GM23248 (cell line): ENCODE results near the gene HOXB6. TPM values are rescaled to one million over a fixed set of nuclear protein-coding genes. Genes with fewer than 3 reads are reported as not detected.
A peak's percentile ranks its signal among the peaks of the same experiment; 100 is the strongest.

Source experiments
- DNase-seq: peaks from one replicate; pipeline ENCODE4 v3.0.0-alpha.2; 2015
- H2AFZ ChIP-seq: fragments of 200-600 bp; sonication (generic); 2 replicates; pipeline ENCODE4 v1.6.1; 2016; ENCODE audit warnings: antibody characterized with exemption
- H3F3A ChIP-seq: fragments of 200-600 bp; sonication (generic); 2 replicates; pipeline ENCODE4 v1.6.1; 2016; ENCODE audit warnings: mild to moderate bottlenecking, antibody characterized with exemption, mixed run types; ENCODE audit not compliant: insufficient read depth
- H3K27ac ChIP-seq: fragments of 200-600 bp; sonication (generic); 2 replicates; pipeline ENCODE4 v1.5.1; 2016; ENCODE audit warnings: mild to moderate bottlenecking
- H3K27me3 ChIP-seq: fragments of 200-600 bp; sonication (generic); replicated peaks from 2 replicates; pipeline ENCODE4 v1.6.1; 2016; ENCODE audit warnings: mild to moderate bottlenecking; ENCODE audit not compliant: insufficient read depth
- H3K36me3 ChIP-seq: fragments of 200-600 bp; sonication (generic); 2 replicates; pipeline ENCODE4 v1.6.1; 2016; ENCODE audit warnings: low read depth, mild to moderate bottlenecking
- H3K4me1 ChIP-seq: fragments of 200-600 bp; sonication (generic); 2 replicates; pipeline ENCODE4 v1.6.1; 2016; ENCODE audit warnings: mild to moderate bottlenecking; ENCODE audit not compliant: insufficient read depth
- H3K4me2 ChIP-seq: fragments of 200-600 bp; sonication (generic); one replicate; pipeline ENCODE4 v1.6.1; 2016; ENCODE audit warnings: mild to moderate bottlenecking; ENCODE audit not compliant: unreplicated experiment
- H3K4me3 ChIP-seq: fragments of 200-600 bp; sonication (generic); 2 replicates; pipeline ENCODE4 v1.5.1; 2016; ENCODE audit warnings: mild to moderate bottlenecking
- H3K79me2 ChIP-seq: fragments of 200-600 bp; sonication (generic); 2 replicates; pipeline ENCODE4 v1.6.1; 2016; ENCODE audit warnings: mild to moderate bottlenecking; ENCODE audit not compliant: insufficient read depth
- H3K9ac ChIP-seq: fragments of 200-600 bp; sonication (generic); 2 replicates; pipeline ENCODE4 v1.6.1; 2016; ENCODE audit warnings: mild to moderate bottlenecking
- H3K9me2 ChIP-seq: fragments of 200-600 bp; sonication (generic); 2 replicates; pipeline ENCODE4 v1.6.1; 2016; ENCODE audit warnings: mixed run types, mild to moderate bottlenecking, moderate library complexity; ENCODE audit not compliant: insufficient read depth
- H3K9me3 ChIP-seq: fragments of 200-600 bp; sonication (generic); one replicate; pipeline ENCODE4 v1.6.1; 2017; ENCODE audit warnings: low read depth
- H4K20me1 ChIP-seq: fragments of 200-600 bp; sonication (generic); 2 replicates; pipeline ENCODE4 v1.6.0; 2016; ENCODE audit not compliant: insufficient read depth
- EZH2 ChIP-seq: fragments of 200-600 bp; sonication (generic); IDR thresholded peaks from 2 replicates; pipeline ENCODE4 v1.6.1; 2018; ENCODE audit warnings: antibody characterized with exemption, mild to moderate bottlenecking; ENCODE audit not compliant: insufficient read depth, poor library complexity, severe bottlenecking
- EZH2phosphoT487 ChIP-seq: fragments of 200-600 bp; sonication (generic); IDR thresholded peaks from 2 replicates; pipeline ENCODE4 v1.6.1; 2018; ENCODE audit warnings: antibody characterized with exemption, moderate library complexity, mild to moderate bottlenecking, low read depth; ENCODE audit not compliant: insufficient read depth
- WGBS, 2 experiments: methylation state at CpG; one replicate each; pipeline ENCODE4 v1.1.6; 2015 to 2017; ENCODE audit warnings: low lambda C conversion rate in 2 of 2, low coverage in 1 of 2; ENCODE audit errors: missing lambda C conversion rate in 2 of 2; 5-methylcytosine and 5-hydroxymethylcytosine counted together
- in situ Hi-C: fragments of 300-500 bp; cut with MboI; formaldehyde crosslinking; loops from 2 replicates; pipeline ENCODE4 v1.15.0; 2020
- polyA plus RNA-seq: library from polyadenylated mRNA; unstranded; fragments of >200 nt; fragmentation: Nextera tagmentation; extraction: Ambion mirVana; gene quantifications from 2 replicates; pipeline ENCODE4 v1.2.1, GENCODE V29; 2016
- total RNA-seq: library from RNA; depleted of rRNA; stranded (reverse); fragments of >200 nt; shearing (Covaris generic); gene quantifications from 2 replicates; pipeline ENCODE4 v1.2.3, GENCODE V29; 2014

Gene HOXB6
- total and polyA plus RNA-seq, 2 experiments from 2014 or later: 6.2 to 7.5 TPM

DNA sequence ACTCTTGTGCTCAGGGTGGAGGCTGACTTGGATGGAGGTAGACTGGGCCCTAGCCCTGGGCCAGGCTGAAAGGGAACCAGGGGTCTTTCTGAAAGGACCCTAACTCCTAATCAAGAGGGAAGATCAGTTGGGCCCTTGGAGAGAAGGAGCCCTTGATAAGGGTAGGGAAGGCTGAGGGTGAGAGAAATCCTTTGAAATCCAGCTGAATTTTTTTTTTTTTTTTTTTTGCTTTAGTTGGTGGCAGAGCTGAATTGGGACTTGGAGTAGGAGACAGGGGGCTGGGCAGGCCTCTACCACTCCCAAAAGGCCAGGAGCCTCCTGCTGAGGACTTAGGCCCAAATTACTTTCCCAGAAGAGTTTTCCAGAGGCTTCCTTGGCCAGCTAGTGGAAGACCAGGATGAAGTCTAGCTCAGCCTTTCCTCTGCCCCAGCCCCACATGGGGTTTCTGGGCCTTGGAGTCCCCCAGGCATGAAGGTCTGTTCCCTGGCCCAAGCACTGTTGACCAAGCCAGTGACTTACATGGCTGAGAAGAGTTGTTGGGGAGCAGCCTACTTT lies 14.1 kb downstream of the HOXB6 start:
- H3K4me2 ChIP-seq: no peak overlapping the region

DNA sequence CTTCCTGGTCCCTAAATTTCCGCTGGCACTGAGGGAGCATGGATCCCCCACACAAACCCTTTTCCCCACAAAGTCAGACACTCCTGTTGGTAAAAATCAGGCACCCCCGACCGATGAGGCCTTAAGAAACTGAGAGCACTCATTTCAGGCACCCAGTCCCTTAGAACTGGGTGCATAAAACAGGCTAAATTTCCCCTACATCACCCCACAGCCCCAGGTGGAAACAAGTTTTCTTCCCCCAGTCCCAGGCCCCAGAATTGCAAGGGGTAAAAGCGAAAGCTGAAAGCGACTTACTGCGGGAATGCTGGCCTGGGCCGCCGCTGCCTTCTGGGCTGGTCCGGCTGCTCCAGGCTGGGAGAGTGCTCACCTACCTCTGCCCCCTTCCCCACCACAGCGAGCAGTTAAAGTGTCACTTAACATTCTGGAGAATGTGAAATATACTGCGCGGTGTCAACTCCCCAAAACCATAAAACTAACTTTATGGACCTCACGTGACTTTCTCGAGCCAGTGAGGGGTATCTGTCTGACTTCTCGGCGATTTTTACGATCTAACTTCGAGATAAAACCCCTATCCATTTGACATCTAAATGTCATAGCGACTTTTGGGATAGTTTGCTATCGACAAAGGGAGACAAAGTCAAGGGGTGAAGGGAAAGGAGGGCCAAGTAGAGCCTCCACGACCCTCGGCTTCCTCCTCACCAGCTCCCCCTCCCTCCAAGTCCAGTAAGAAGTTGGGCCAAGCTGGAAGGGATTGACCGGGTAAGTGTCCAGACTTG lies 14.8 kb downstream of the HOXB6 start, which contains the start of gene HOXB3:
Gene HOXB3, minus strand, starts transcription at position 411 of the 776 bp plus-strand sequence. CDS start 37,767 bp downstream, outside the sequence.
- Histone ChIP-seq H3K79me2 (peaks cover 4% of the 10 kb centered on the region; the same call in 1 of the 2 replicates), H3K9me3 (no peaks in the 10 kb centered on the region), H3K36me3 (no peaks in the 10 kb centered on the region), H3K4me2 (no peak within 1 kb of the TSS), H3K9me2 (no peaks in the 10 kb centered on the region), H3K4me1 (peaks cover 8% of the 10 kb centered on the region; the same call in 1 of the 2 replicates), H3K9ac (no peak within 1 kb of the TSS), H3F3A (0 out of 2 replicates have a peak, but pooled peaks cover 8% of the 10 kb centered on the region), H2AFZ (no peak within 1 kb of the TSS), H4K20me1 (no peaks in the 10 kb centered on the region), H3K4me3 (no peak within 1 kb of the TSS), H3K27ac (no peak within 1 kb of the TSS), H3K27me3 (no peaks in the 10 kb centered on the region)
- no peak for DNase-seq
- TF ChIP-seq EZH2: no peak
- no peak for TF ChIP-seq EZH2phosphoT487
- in situ Hi-C loops: no loop called here
- 88 to 91% methylated on average over 23 of the region's 23 CpGs for WGBS, 2 experiments

More for the DNA sequence above, 14.1 kb downstream of the HOXB6 start:
- peaks cover 4% of the 10 kb centered on the region; the same call in 1 of the 2 replicates for H3K79me2 ChIP-seq
- 0 out of 2 replicates have a peak, but pooled peaks cover 6% of the 10 kb centered on the region for H3F3A ChIP-seq
- no peaks in the 10 kb centered on the region for H3K9me3 ChIP-seq
- peaks cover 8% of the 10 kb centered on the region; the same call in 1 of the 2 replicates for H3K4me1 ChIP-seq
- no peak overlapping the region for H3K4me3 ChIP-seq
- H2AFZ ChIP-seq: no peak overlapping the region
- no peaks in the 10 kb centered on the region for H4K20me1 ChIP-seq
- H3K9me2 ChIP-seq: no peaks in the 10 kb centered on the region
- no peak for DNase-seq
- H3K27ac ChIP-seq: no peak overlapping the region
- TF ChIP-seq EZH2phosphoT487 (no peak), EZH2 (no peak)
- no peak overlapping the region for H3K9ac ChIP-seq
- H3K27me3 ChIP-seq: no peaks in the 10 kb centered on the region
- in situ Hi-C loops: no loop called here
- H3K36me3 ChIP-seq: no peaks in the 10 kb centered on the region

DNA sequence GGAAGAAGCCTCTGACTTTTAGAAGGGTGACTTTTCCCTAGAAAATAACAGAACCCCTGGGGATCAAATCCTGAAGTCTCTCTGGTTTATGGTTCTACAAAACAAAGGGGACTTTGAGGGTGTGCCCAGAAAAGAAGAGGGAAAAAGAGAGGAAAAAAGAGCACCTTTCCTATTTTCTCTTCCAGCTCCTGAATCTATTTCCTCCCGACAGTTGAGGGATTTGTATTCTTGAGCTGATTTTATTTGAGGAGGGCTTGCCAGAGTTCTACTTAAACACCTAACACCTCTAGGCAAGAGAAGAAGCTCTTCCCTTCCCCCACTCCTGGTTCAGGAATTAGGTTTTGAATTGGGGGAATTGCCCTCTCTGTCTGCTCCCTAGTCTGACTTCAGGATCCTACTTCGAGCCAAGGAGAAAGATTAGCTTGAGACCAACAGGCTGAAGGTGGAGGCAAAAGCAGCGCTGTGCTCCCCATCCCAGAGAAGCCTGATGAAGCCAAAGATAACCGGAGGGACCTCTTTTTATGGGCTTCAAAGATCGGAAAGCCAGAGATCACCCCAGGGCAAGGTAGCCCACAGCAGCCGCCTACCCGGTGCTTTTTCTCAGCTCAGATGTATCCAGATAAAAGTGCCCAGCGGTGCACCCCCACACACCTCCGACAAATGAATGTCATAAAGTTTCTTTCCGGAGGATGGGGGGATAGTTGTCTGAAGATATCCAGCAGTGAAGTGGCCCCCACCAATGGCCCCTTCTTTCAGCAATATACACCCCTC lies 15.5 kb downstream of the HOXB6 start:
- no peaks in the 10 kb centered on the region for H3K27me3 ChIP-seq
- H3F3A ChIP-seq: peaks cover 11% of the 10 kb centered on the region; the same call in 1 of the 2 replicates
- H3K4me2 ChIP-seq: no peak overlapping the region

DNA sequence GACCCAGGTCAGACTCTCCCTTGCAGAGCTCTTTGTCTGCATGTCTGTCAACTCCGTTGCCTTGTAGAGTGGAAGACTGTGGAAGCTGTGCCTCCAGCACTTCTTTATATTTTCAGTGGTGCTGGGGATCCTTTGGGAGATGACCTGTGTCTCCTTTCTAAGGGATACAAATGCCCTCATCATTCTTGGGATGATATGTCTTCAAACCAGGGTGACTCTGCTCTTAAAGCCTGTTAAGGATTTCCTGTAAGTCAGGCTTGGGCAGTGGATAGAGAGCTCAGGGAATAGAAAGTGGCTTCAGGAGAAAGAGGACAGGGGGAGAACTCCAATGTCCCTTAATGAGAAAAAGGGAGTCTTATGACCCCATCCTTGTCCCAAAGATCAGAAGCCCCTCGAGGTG lies 16.3 kb downstream of the HOXB6 start:
- no peak for TF ChIP-seq EZH2
- TF ChIP-seq EZH2phosphoT487: no peak
- Histone ChIP-seq H3K9me2 (no peaks in the 10 kb centered on the region), H3K4me3 (no peak overlapping the region), H3K27me3 (no peaks in the 10 kb centered on the region), H2AFZ (no peak overlapping the region), H3K79me2 (peaks cover 8% of the 10 kb centered on the region), H4K20me1 (no peaks in the 10 kb centered on the region), H3F3A (peaks cover 18% of the 10 kb centered on the region; the same call in 1 of the 2 replicates), H3K9ac (no peak overlapping the region), H3K9me3 (no peaks in the 10 kb centered on the region), H3K4me1 (peaks cover 15% of the 10 kb centered on the region), H3K36me3 (no peaks in the 10 kb centered on the region), H3K27ac (no peak overlapping the region), H3K4me2 (no peak overlapping the region)
- peak; percentile 28 for DNase-seq
- WGBS, 2 experiments: 71 to 74% methylated on average over 2 of the region's 2 CpGs
- in situ Hi-C loops: no loop called here

More for the DNA sequence above, 15.5 kb downstream of the HOXB6 start:
- Histone ChIP-seq H3K4me3 (no peak overlapping the region), H3K9me3 (no peaks in the 10 kb centered on the region), H3K9me2 (no peaks in the 10 kb centered on the region), H4K20me1 (no peaks in the 10 kb centered on the region), H3K27ac (no peak overlapping the region), H2AFZ (no peak overlapping the region), H3K9ac (no peak overlapping the region), H3K79me2 (peaks cover 4% of the 10 kb centered on the region; the same call in 1 of the 2 replicates), H3K4me1 (peaks cover 11% of the 10 kb centered on the region), H3K36me3 (no peaks in the 10 kb centered on the region)
- in situ Hi-C loops: no loop called here
- WGBS, 2 experiments: 91 to 93% methylated on average over 10 of the region's 10 CpGs
- DNase-seq: no peak
- TF ChIP-seq EZH2: no peak
